Lung (tissue), 12 donors: ENCODE data around the gene ADAMTS9. TPM values are rescaled to one million over a fixed set of nuclear protein-coding genes. Genes with fewer than 3 reads are reported as not detected.

ENCODE experiments used
- ATAC-seq: fragments of 200-7000 bp; cut with Tn5 transposase; one replicate; pipeline ENCODE4 v1.9.1; 2020; ENCODE audit warnings: moderate number of reproducible peaks; ENCODE audit not compliant: insufficient read depth, low FRiP score
- DNase-seq, 3 donors: peaks; one replicate each; pipeline ENCODE4 v3.0.0-alpha.2; 2013 to 2017
- H3K27ac ChIP-seq, 2 donors: one replicate each; pipeline ENCODE4 v1.5.1; 2013; ENCODE audit warnings: mild to moderate bottlenecking in 2 of 2, moderate library complexity in 2 of 2, control low read depth in 1 of 2, inconsistent platforms in 1 of 2, low read depth in 1 of 2, low read length in 1 of 2
- H3K27me3 ChIP-seq, 3 donors: one replicate each; pipeline ENCODE4 v1.5.1; 2013; ENCODE audit warnings: low read length in 2 of 3; ENCODE audit not compliant: control insufficient read depth in 3 of 3, insufficient read depth in 3 of 3
- H3K36me3 ChIP-seq, 4 donors: one replicate each; pipeline ENCODE4 v1.5.1; 2013; ENCODE audit warnings: low read length in 4 of 4, mild to moderate bottlenecking in 1 of 4, moderate library complexity in 1 of 4; ENCODE audit not compliant: control insufficient read depth in 4 of 4, insufficient read depth in 4 of 4
- H3K4me1 ChIP-seq, 5 donors: one replicate each; pipeline ENCODE4 v1.5.1; 2013; ENCODE audit warnings: low read length in 5 of 5, mild to moderate bottlenecking in 2 of 5, moderate library complexity in 1 of 5; ENCODE audit not compliant: control insufficient read depth in 5 of 5, insufficient read depth in 5 of 5
- H3K4me3 ChIP-seq: one replicate; pipeline ENCODE4 v1.5.1; 2013; ENCODE audit warnings: mild to moderate bottlenecking, control low read depth, moderate library complexity
- H3K9ac ChIP-seq, 2 donors: one replicate each; pipeline ENCODE4 v1.5.1; 2013; ENCODE audit warnings: low read length in 2 of 2, control low read depth in 1 of 2; ENCODE audit not compliant: insufficient read depth in 1 of 2
- H3K9me3 ChIP-seq, 4 donors: one replicate each; pipeline ENCODE4 v1.5.1; 2013; ENCODE audit warnings: low read length in 3 of 4, mild to moderate bottlenecking in 1 of 4, moderate library complexity in 1 of 4; ENCODE audit not compliant: control insufficient read depth in 4 of 4, insufficient read depth in 3 of 4
- whole genome bisulfite sequencing, 2 donors: extraction: QIAGEN DNeasy Blood & Tissue Kit; methylation state at CpG; one replicate each; pipeline ENCODE4 v1.1.7; 2013; 5-methylcytosine and 5-hydroxymethylcytosine counted together
- polyA plus RNA-seq, 2 donors: library from polyadenylated mRNA; stranded (reverse); fragments of 200-250 nt; gene quantifications; one replicate each; pipeline ENCODE4 v1.2.1, GENCODE V29; 2013
- total RNA-seq, 2 donors: library from RNA; depleted of rRNA in 1 of 2; stranded (reverse); fragments of >200 nt in 1 of 2; gene quantifications; one replicate each; pipeline ENCODE4 v1.2.1, GENCODE V29; 2014 to 2021
- TF ChIP-seq, protein P1 (sequence below): IDR thresholded peaks from 2 replicates; pipeline ENCODE4 v1.5.1; 2012; ENCODE audit warnings: mild to moderate bottlenecking; ENCODE audit errors: control extremely low read depth, extremely low read depth
- donor health status: control.
- donor health status: control.
- donor health status: Bipolar disorder and iron deficiency.
- donor health status: healthy.
- donor health status: DM: yes; HTN: yes; CAD: no.

Gene ADAMTS9
- total and polyA plus RNA-seq, 4 donors = 29.9 to 75.6 (median 42.9) TPM

- Histone ChIP-seq H3K36me3 (peaks cover 0 to 5% (median under 1%) of the 10 kb centered on the region in 4 donors), H3K27me3 (no peaks in the 10 kb centered on the region), H3K9me3 (peaks cover 0 to 2% (median 0%) of the 10 kb centered on the region in 4 donors), H3K9ac (no peak overlapping the region), H3K4me1 (peaks cover 0 to 18% (median 5%) of the 10 kb centered on the region in 5 donors), H3K4me3 (no peak overlapping the region), H3K27ac (no peak overlapping the region)
- ATAC-seq (no peak), DNase-seq (no peak)
- TF ChIP-seq, protein P1, sequence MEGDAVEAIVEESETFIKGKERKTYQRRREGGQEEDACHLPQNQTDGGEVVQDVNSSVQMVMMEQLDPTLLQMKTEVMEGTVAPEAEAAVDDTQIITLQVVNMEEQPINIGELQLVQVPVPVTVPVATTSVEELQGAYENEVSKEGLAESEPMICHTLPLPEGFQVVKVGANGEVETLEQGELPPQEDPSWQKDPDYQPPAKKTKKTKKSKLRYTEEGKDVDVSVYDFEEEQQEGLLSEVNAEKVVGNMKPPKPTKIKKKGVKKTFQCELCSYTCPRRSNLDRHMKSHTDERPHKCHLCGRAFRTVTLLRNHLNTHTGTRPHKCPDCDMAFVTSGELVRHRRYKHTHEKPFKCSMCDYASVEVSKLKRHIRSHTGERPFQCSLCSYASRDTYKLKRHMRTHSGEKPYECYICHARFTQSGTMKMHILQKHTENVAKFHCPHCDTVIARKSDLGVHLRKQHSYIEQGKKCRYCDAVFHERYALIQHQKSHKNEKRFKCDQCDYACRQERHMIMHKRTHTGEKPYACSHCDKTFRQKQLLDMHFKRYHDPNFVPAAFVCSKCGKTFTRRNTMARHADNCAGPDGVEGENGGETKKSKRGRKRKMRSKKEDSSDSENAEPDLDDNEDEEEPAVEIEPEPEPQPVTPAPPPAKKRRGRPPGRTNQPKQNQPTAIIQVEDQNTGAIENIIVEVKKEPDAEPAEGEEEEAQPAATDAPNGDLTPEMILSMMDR = no peak
- WGBS, 2 donors = 62 to 80% methylated on average over 13 of the region's 13 CpGs
Measured at GRCh38 chr3:64667887-64668581, 19.8 kb downstream of the ADAMTS9 start.

DNA sequence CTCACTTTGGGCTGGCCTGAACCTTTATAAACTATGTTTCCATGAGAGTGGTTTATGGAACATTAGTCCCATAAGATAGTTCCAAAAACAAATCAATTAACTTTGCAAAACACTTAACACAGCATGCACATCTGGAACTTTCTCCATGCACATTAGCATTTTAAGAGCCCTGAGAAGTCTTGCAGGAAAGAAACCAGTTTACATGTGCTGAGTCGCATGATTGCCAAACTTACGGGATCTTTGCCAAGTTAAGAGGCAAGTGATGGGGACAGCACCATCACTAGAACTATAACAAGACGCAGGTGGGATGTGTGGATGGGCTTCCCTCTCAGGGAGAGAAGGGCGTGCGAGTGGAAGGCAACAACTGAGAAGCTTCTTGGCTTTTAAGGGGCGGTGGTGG, 20.7 kb downstream of the ADAMTS9 start:
- H3K36me3 ChIP-seq = peaks cover 0 to 3% (median 1%) of the 10 kb centered on the region in 4 donors
- ATAC-seq (no peak), DNase-seq (peak in 2 of 3 donors; percentile 45 to 70)
- H3K9ac ChIP-seq = no peak overlapping the region
- no peak overlapping the region for H3K4me3 ChIP-seq
- H3K4me1 ChIP-seq = peaks cover 0 to 18% (median 5%) of the 10 kb centered on the region in 5 donors
- H3K27ac ChIP-seq = no peak overlapping the region
- H3K27me3 ChIP-seq = no peaks in the 10 kb centered on the region
- H3K9me3 ChIP-seq = peaks cover 0 to 7% (median 0%) of the 10 kb centered on the region in 4 donors
- TF ChIP-seq, protein P1 = no peak
- 78 to 81% methylated on average over 6 of the region's 6 CpGs for WGBS, 2 donors

DNA sequence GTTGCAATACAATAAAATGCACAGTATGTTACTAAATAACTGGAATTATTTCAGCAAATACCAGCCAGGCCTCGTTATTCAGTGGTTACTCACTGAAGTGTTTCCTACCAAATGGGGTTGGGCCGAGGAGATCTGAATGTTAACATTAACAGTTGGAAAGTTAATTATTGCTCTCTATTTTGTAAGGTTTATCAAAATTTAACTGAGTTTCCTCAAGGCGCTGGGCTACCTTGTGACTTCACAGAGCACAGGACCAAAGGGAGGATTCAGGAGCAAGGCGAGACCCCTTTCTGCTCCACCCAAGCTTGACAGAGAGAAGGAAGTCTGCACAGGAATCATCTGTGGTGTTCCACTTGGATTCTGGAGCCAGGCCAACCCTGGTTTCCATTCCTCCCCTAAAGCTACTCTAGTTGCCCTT, 21.6 kb downstream of the ADAMTS9 start:
- ATAC-seq (no peak), DNase-seq (peak in 2 of 3 donors; percentile 21 to 57)
- Histone ChIP-seq H3K4me3 (no peak overlapping the region), H3K9me3 (peaks cover 0 to 8% (median 0%) of the 10 kb centered on the region in 4 donors), H3K27ac (no peak overlapping the region), H3K36me3 (peaks cover 0 to 4% (median 1%) of the 10 kb centered on the region in 4 donors), H3K4me1 (peaks cover 0 to 16% (median 5%) of the 10 kb centered on the region in 5 donors), H3K27me3 (no peaks in the 10 kb centered on the region), H3K9ac (no peak overlapping the region)
- TF ChIP-seq, protein P1 = no peak
- WGBS, 2 donors = 48 to 59% methylated on average over 4 of the region's 4 CpGs
